NCI-H345 treated with DMSO at 0.1 percent for 48 hours (cell line): ENCODE measurements around the gene CD3G.
"Not testable (repeated sequence)": the region's sequence is repeated elsewhere in the genome, so short reads cannot be mapped to it uniquely, and the experiment has no call there.

ENCODE experiments used
- DNase-seq: peaks from one replicate; lab custom pipeline; 2025; ENCODE audit not compliant: unreplicated experiment; lab: John Stamatoyannopoulos, UW

The CD3G gene

DNA sequence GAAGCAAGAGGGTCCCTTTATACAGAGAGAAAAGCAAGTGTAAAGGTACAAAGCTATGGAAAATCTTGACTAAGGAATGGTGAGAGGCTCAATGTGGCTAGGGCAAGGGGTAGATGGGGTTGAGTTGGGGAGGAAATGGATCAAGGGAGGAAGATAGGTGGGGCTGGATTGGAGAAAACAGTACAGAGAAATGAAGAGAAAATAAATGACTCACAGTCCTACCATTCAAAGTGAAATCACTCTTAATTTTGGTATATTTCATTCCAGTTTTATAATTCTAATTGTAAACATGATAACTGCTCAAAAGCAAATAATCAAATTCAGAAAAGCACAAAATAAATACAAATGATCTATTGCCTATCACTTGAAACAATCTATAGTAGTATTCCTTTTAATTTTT, 31.8 kb downstream of the CD3G start:
- no peak for DNase-seq

GRCh38 chr11:118379497-118379896, 35.4 kb downstream of the CD3G start:
- DNase-seq = no peak

DNA sequence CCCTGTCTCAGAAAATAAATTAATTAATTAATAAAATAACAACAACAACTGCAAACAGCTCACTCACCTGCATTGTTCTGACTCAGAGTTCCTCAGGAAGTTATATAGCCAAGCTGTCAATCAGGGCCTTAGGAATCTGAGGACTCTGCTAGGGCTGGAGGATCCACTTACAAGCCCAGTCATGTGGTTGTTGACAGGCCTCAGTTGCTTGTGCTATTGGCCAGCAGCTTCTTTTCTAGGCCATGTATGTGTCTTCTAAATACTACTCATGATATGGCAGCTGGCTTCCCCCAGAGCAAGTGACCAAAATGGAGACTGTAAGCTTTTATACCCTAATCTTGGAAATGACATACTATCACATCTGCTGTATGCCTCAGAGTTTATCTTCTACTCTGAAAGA, 36.4 kb downstream of the CD3G start:
- DNase-seq = no peak

DNA sequence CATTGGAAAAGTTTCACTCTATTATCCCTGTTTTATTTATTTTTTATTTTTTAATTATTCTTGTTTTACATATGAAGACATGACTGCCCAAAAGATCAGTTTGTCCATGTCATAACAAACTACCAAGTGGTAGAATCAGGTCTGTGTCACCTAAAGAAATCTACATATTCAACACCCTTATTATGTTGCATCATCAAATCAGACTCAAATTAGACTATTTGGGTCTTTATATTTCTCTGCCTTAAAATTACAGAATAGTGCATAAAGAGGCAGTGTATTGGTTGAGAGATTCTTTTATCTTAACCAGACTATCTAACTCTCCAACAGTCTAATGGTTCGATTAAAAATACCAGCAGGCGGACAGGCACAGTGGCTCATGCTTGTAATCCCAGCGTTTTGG, 38.8 kb downstream of the CD3G start:
- DNase-seq = no peak

- no peak for DNase-seq
Observed at GRCh38 chr11:118383657-118384056, 39.5 kb downstream of the CD3G start.

- DNase-seq = no peak
Observed at GRCh38 chr11:118396097-118396501, 52.0 kb downstream of the CD3G start.

- DNase-seq = no peak
Observed at GRCh38 chr11:118397448-118397847, 53.3 kb downstream of the CD3G start.

GRCh38 chr11:118398791-118399559, 54.8 kb downstream of the CD3G start:
- no peak for DNase-seq

GRCh38 chr11:118401151-118401879, 57.2 kb downstream of the CD3G start, which contains the start of gene ATP5MG:
Gene ATP5MG, plus strand, starts transcription at chr11:118401606. Its CDS starts 60 bp downstream, at chr11:118401666.
- peak; percentile 85 for DNase-seq

DNA sequence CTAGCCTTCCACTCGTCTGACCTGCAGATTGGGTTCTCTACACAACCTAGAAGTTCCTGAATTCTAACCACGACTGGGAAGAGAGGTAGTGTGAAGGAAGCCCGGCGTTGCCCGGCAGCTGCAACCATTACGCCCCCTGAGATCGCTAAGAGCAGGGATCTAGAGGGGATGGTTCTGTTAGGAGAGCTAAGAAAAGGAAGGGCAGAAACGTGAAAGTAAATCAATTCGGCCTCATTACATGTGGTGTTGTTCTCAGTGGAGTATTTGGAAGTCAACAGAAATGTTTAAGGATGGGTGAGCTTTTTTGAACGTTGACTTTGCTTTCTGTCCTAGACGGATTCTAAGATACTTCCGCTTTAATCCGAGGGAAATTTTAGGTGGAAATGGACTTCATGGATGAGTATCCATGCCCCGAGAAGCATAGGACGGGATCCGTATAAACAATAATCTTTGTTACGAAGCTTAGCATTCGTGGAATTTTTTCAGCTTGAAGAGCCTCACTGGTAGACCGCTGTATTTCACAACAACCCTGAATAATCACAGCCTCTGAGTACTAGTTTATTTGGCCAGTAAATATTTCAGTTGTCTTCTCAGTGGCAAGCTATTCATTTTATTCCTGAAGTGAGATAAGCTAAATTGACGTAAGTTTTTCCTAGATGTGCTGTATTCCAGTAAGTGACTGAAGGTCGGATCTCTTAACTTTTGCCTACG, 57.9 kb downstream of the CD3G start:
- DNase-seq = no peak

GRCh38 chr11:118402594-118402993, 58.5 kb downstream of the CD3G start:
- not testable (repeated sequence) for DNase-seq
